Stromal cell of bone marrow (primary cell): ENCODE measurements around the gene PPP1R1C.

Experiments used
- DNase-seq: peaks from one replicate; pipeline ENCODE4 v3.0.0-alpha.2; 2012; ENCODE audit warnings: low read depth

The PPP1R1C gene

DNA sequence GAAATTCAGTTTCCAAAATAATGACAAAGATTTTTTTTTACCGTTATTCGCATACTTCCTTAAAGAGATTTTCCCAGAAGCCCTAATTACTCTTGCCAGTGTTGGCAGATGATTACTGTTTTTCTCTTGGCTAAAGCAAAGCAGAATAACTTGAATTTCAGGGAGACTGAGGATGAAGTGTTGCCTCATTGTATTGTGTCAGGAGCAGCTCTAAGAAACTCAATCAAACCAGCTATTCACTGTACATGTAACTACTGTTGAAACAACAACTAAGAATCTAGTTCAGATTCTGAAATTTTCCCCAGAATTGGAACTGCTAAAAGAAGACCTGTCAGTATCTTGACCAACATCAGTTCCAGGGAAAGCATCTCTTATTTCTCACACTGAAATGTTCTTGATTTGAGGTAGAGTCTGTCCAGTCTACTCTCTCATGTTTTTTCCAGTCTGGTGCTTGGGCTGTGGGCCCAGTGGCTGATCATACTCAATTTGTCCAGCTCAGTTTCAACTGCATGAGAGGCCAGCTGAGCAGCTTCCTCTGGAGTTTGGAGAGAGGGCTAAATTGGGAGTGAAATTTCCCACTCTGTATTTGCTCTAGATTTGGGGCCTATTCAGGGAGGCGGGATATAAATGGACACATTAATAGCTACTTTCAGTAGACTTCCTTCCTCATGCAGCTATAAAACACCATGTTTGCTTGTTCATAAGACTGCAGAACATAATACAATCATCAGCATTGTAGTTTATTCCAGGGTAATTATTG is 78.5 kb downstream of the PPP1R1C start:
- DNase-seq = peak; percentile 44

DNA sequence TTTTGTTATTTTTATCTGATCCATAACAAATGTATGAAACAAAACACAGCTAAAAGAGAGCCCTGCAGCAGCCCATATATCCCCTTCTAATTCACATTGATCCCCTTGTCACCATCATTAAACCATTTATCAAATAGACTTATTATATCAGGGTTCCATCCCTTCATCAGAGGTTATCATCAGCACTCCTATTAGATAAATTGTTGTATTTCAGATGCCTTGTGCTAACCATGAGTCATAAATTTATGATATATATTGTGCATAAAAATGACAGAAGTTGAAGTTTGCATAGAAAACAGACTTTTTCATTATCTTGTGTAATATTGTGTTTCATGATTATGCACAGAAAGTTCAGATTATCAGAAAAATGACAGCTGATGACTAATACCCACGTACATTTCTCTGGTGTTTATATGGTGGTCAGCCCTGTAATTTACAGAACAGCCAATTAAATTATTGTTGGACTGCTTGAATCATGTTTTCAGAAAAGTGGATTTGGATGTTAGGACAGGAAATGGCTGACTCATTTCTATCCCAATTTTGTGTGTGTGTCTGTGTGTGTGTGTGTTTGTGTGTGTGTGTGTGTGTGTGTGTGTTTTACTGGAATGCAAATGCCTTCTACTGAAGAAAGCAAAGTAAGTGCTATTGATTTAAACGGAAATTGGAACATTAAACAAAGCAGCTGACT is 80.9 kb downstream of the PPP1R1C start:
- DNase-seq = peak; percentile 90

DNA sequence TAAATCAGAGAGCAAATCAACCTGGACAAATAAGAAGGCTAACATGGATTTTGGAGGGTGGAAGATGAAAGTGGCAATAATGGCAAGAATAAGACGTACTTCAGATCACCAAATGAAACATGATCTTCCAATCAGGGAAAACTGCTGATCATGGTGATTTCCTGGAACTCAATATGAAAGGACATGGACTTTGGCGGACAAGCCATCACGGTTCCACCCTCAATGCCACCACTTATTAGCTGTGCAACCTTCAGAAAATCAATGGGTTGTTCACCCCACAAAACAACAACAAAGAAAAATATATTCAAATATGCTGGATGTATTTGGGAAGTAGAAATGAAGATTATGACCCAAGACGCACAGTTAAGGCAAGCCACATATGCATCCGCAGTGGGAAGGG is 81.7 kb downstream of the PPP1R1C start:
- no peak for DNase-seq

DNA sequence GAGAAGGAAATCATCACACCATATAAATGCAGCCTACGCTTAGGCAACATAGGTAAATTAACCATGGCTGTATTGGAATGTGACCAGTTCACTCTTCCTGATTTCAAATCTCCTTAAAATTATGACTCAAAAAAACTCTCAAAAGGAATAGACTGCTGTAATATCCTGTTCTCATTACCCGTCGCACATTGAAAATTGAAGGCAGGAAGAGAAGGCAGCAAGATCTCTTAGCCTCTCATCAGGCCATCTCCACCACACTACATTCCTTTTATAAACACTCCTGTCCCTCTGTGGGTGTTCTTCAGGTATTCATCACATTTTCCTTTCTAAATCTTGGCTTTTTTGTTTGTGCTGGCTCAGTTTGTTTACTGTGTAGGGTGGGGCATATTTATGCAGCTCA is 83.2 kb downstream of the PPP1R1C start:
- DNase-seq = no peak

DNA sequence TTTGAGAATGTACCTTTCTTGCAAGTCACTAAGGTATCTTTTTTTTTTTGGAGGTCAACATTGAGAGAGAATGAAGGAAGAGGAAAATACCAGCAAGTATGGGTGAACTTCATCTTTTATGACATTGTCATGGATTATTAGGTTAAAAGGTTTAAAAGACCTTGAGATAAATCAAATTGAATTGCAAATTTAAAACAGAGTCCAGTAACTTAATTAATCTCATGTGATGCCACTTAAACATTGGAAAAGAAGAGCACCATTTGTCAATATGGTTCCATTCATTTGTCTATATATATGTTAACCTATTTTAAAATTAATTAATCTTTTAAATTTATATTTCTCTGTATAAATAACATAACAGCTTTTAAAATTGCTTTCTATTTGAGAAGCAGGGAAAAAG is 83.8 kb downstream of the PPP1R1C start:
- DNase-seq = no peak

DNA sequence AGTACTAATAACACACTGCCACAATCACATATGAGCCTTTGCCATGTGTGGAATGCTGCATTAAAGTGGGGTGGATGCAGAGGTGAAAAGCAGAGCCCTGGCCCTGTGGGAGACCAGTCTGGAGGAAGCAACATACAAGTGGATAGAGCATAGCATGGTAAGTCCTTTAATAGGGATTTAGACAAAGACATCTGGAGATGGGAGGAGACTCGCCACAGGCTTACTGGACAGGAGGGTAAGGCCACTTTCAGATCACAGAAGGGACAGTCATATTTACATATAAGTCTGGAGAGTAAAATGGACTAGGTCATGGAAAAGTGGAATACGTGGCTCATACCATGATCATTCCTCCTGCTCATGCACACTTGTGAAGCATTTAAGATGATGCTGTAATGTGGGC is 84.3 kb downstream of the PPP1R1C start:
- DNase-seq = no peak

DNA sequence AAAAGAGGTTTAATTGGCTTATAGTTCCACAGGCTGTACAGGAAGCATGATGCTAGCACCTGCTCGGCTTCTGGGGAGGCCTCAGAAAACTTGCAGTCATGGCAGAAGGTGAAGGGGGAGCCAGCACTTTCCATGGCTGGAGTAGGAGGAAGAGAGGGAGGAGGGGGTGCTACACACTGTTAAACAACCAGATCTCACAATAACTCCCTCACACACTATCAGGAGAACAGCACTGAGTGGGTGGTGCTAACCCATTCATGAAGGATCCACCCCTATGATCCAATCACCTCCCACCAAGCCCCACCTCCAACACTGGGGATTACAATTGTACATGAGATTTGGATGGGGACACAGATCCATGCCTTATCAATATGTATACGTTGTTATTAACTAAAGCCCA is 85.1 kb downstream of the PPP1R1C start:
- DNase-seq = no peak

DNA sequence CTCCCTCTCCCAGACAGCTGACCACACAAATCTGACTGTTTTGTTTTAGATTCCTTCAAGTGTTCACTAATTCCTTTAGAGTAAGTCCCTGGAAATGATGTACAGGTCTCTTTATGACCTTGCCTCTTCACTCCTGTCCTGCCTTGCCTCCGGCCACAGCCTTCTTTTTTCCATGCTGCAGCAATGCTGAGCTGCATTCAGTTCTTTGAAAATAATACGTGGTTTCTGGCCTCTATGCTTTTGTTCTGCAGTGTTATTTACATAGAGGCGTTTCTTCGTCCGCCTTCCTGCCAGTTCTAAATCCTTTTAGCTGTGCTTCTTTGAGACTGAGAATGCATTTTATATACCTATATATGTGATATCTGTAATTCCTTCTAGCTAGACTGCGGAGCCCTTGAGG is 87.2 kb downstream of the PPP1R1C start:
- no peak for DNase-seq

DNA sequence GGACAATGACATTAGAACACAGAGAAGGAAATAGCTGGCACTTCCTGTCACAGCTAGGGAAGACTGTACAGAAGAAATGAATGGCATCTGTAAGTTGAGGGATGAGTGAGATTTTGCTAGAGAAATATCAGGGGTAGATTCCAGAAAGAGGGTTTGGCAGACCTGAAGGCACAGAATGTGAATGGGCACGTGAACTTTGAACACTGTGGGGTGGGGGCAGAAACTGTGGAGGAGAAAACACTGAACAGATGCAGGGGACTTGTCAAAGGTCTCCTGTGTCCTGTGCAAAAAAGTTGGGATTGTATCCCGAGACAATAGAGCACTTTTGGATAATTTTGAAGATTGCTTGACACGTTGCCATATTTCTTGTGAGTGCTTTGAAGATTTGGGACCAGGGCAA is 88.0 kb downstream of the PPP1R1C start:
- no peak for DNase-seq

DNA sequence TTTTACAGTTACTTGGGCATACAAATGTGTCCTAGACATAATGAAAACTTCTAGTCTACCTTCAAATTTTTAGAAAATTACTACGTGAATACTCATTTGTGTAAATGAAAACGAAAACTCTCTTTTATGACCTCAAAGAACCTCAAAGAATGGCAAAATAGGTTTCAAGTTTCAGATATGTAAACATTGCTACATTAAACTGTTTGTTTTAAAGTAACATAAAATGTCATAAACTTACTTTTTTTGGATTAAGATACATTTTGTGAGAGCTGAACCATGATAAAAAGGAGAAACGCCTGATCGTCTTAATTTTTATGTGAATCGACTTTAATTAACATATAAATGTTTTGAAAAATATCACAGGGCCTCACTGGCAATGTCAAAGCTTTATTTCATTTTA is 91.4 kb downstream of the PPP1R1C start:
- DNase-seq = no peak

DNA sequence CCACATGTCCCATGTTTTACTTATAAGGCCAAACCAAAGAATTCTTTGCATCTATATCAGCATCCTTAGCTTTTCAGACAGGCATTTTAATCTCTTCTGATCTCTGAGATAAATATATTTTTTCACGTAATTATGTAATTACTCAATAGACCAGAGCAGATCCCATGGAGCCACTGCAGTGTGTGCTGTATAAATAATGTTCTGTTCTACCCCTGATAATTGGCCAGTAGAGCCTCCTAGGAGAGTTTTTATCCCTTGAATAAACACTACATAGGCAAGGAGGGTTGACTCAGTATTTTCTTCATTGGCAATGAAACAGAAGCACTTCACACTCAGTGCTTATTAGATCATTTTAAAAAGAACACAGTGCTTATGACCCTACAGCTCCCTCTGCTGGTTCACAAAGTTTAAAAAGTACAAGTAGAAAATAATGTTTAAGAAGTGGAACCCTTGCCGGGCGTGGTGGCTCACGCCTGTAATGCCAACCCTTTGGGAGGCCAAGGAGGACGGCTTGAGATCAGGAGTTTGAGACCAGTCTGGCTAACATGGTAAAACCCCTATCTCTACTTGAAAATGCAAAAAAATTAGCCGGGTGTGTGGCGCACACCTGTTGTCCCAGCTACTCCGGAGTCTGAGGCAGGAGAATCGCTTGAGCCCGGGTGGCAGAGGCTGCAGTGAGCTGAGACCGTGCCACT is 91.9 kb downstream of the PPP1R1C start:
- DNase-seq = peak; percentile 92

DNA sequence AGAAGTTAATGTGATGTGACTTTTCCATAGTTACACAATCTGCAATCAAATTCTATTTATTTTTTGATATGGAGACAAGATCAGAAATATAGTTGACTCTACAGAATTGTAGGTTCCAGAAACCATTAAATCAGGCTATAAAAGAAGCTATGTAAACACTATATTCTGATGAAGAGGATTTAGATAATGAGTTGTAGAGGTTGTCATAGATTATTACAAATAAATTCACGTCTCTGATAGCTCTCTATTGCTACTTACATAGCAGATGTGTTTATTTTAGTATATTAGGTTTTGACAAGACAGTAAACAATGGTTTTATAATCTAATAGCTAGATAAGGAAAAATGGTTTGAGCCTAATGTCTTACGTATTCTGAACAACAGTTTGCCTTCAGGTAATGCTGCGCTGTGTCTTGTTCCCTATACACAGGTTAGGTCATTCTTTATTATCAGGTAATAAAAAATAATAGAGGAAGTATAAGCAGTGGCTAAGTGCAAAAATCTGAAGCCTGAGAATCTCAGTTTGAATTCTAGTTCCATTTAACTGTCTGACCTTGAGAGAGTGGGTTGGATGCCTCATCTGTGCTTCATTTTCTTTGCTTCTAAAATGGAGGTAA is 93.4 kb downstream of the PPP1R1C start:
- DNase-seq = no peak

DNA sequence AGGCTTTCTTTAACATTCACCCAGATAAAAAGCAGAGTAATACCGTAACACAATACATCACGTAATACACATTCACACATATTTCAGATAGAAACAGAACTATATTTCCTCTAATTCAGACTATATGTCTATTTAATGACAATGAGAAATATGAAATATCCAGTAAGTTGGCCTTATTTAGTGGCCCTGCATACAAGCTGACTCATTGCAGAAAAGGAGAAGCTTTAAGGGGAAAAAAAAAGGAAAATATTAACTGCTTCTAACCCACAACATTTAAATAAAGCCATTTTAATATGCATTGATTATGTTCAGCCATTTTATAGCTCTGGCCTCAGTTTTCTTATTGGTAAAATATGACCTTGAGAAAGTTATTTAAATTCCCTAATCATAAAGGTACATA is 94.8 kb downstream of the PPP1R1C start:
- DNase-seq = no peak

DNA sequence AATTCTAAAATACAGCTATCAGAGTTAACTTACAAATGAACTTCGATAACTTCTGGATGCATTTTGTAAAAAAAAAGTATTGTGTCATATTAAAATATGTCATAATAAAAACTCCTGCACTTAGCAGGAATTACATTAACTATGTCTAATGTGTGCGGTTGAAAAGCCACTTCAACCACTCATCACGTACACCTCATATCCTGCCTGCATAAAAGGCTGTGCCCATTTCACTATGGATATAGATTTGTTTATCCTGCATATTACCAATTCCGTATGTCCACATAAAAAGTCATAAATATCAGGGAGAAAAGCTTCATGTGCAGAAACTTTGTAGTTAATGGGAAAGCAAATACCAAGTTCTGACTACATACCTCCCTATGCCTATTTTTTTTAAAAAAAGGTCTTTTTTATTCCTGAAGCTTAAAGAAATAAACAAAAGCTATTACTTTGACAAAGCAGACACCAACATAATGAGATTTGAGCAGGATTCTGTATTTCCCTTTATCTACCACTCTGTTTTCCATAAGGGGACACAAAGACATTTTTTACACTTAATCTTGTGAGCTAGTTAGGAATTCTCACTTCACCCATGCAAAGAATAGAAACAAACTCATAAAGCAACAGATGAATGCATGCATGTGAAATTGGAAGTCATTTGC is 96.1 kb downstream of the PPP1R1C start:
- no peak for DNase-seq

DNA sequence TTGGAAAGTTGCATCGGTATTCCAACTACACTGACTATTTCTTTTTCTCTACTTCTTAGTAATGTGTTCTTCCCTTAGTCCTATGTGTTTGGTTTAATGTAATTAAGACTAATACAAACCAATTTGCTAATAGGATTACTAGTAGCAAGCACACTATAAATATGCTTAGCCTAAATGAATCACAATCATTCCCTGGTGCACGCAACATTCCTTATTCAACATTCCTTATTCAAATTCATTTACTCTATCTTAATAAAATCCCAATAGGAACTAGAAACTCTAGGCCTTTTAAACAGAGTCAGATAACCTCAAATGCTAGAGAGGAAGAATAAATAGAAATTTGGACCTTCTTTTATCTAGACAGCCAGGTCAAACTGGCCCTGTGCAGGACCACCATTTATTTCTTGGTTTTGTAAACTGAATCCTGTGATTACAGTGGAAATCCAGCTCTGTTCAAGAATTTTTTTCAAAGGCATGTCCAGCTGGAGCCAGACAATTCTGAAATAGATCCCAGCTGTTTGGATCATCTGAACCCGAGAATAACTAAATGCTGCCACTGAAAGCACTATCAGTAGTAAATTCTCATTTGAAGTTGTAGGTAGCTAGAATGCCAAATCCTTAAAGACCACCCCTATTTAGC is 103.1 kb downstream of the PPP1R1C start:
- no peak for DNase-seq

DNA sequence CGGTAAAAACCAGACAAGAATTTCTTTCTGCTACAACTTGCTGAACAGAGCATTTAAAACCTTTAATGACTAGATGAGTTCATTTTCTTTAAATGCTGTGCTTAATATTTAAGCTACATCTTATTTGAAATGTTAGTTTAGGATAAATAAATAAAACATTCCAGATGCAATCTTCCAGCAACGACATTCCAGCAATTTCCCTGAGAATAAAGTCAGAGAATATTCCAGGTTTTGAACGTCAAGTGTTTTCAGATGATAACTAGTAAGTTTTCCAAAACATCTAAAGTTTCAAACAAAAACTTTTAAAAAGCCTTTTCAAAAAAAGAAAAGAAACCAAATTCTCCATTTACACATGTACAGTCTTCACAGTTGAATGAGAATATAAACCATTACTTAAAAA is 104.8 kb downstream of the PPP1R1C start:
- DNase-seq = no peak

DNA sequence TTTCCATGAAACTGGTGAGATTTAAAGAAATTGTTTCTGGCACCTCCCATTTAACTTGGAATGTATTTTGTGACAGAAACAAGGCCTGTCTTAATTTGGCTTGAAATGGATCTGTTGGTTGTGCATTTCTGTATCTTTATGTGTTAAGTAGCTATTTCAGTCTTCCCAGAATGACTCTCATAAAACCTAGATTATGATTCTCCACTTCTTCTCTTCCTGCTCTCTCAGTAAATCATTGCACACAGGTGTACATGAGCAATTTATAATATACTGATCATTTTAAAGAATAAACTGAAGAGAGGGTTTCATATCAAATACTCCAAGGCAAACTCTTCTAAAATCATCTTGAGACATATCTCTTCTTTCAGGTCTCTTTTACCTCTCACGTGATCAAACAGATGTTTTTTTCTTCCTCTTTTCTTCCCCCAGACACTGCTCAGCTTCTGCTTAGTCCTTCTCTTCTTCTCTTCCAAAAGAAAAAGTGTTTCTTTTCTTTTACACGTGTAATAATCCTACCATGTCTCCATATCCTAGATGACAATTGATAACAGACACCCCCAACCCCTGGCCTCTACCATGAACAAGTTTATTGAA is 112.0 kb downstream of the PPP1R1C start:
- no peak for DNase-seq

DNA sequence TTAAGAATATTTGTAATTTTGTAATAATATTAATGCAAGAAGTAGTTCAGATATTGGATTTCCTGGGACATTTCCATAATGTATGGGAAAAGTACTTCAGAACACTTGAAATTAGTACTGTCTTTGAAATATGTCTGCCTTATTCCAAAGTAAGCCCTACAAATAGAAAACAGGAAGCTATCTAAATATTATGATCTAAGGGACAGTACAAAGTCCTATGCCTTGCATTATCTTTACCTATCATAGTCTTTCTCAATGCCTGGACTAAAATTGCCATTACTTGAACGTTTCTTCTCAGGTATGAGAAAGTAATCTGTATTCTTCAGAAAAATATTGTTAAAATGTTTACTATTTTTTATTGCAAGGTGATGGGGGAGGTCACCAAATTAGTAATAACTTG is 113.0 kb downstream of the PPP1R1C start:
- no peak for DNase-seq

DNA sequence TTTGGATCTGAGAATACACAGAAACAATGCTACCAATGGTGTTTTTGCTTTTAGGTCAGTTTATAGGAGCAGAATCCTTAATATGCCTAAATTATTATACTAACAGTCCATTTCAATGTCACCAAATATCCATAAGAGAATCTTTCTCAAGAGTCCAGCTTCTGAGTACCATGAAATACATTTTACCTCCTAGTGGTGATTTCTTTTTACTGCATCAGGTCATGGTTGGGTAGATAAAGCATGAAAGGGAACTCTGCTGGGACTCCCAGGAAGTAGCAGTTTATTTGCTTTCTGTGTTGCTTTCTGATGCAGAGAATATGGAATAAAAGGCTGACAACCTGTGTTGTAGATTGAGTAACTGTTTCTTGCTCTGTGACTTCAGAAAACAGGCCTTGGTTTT is 115.6 kb downstream of the PPP1R1C start:
- DNase-seq = no peak

DNA sequence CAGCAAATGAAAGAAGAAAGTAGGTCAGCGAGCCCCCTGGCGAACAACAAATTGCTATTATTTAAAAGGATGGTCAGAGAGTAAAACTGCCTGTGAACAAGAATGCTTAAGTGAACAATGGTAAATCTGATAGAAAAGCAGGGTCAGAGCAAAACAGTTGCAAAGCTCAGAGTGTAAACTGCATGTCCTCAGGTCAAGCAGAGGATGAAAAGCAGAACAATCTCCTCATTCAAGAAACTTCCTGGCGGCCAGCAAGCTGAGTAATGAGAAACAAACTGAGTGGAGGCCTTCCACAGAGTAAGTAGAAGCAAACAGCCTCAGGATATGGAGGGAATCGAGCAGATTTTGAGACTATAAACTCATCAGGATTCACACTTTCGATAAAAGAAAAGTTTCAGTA is 117.9 kb downstream of the PPP1R1C start:
- no peak for DNase-seq

DNA sequence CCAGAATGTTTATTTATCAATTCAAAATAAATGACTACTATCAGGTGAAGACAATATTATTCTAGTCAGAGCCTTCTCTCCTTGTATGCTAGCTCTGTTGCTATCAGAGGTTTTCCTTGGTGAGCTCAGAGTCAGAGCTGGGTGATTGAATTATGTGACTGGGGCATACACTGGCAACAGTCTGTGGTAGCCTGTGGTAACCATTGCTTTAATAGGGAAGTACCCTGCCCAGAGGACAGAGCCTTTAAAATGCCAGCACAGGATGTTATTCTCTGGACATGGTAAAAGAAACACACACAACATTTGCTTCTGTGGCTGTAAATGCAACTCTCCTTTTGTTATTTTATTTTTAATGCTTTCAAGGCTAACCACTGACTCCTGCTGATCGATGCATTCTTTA is 124.7 kb downstream of the PPP1R1C start:
- DNase-seq = no peak
